ENCODE results near the gene TAC4. TPM values are rescaled to one million over a fixed set of nuclear protein-coding genes. Genes with fewer than 3 reads are reported as not detected.

Gene TAC4
- total and polyA plus RNA-seq, 2 donors (not counting 1 experiment from before 2014, with no cell fraction given) = not detected

GRCh38 chr17:49842846-49843245 is 5.0 kb downstream of the TAC4 start:
- CTCF ChIA-PET = no interaction called here

GRCh38 chr17:49842371-49842770 is 5.5 kb downstream of the TAC4 start:
- intact Hi-C loops (cut with micrococcal nuclease) = no loop called here
- Mint-ChIP-seq H3K4me3 (no peak overlapping the region), H3K27ac (no peak overlapping the region), H3K4me1 (no peaks in the 10 kb centered on the region), H3K27me3 (no peaks in the 10 kb centered on the region), H3K9me3 (ENCODE audit: insufficient read depth) (no peaks in the 10 kb centered on the region)
- H3K36me3 ChIP-seq (replicated peaks in 1 of 2; ENCODE audit: control extremely low read depth in 1 of 2, control insufficient read depth in 1 of 2, extremely low read depth in 1 of 2, insufficient read depth in 2 of 2, low read length in 1 of 2) = peaks cover 0 to 7% of the 10 kb centered on the region in 2 experiments
- no peak overlapping the region for H3K4me3 ChIP-seq (ENCODE audit: control extremely low read depth in 1 of 5, extremely low read depth in 1 of 5, insufficient read depth in 1 of 5, low read depth in 2 of 5, low read length in 4 of 5)
- no peak overlapping the region for H2AFZ ChIP-seq (ENCODE audit: insufficient read depth, low read depth, low read length, poor library complexity, severe bottlenecking)
- H4K20me1 ChIP-seq (ENCODE audit: control insufficient read depth, insufficient read depth, low read length, poor library complexity, severe bottlenecking) = no peaks in the 10 kb centered on the region
- POLR2A ChIA-PET = no interaction called here
- H3K9me3 ChIP-seq (ENCODE audit: control extremely low read depth in 1 of 3, control insufficient read depth in 2 of 3, insufficient read depth in 1 of 3, low read length in 2 of 3) = no peaks in the 10 kb centered on the region
- H3K4me1 ChIP-seq (ENCODE audit: control insufficient read depth in 2 of 2, insufficient read depth in 2 of 2, low read length in 2 of 2) = no peaks in the 10 kb centered on the region
- CTCF ChIA-PET = no interaction called here
- no peak overlapping the region for H3K9ac ChIP-seq (ENCODE audit: low read length)
- H3K27ac ChIP-seq (ENCODE audit: low read length in 2 of 2) = no peak overlapping the region
- TF ChIP-seq CTCF (IDR thresholded peaks at IDR 0.05) = no peak
- no peak for TF ChIP-seq EZH2 (IDR thresholded peaks at IDR 0.05; ENCODE audit: borderline replicate concordance, insufficient read depth, low read depth, low read length, poor library complexity, severe bottlenecking)
- no peaks in the 10 kb centered on the region for H3K79me2 ChIP-seq (ENCODE audit: control insufficient read depth, insufficient read depth, low read length)
- H3K27me3 ChIP-seq (replicated peaks in 1 of 4; ENCODE audit: control extremely low read depth in 1 of 4, control insufficient read depth in 3 of 4, insufficient read depth in 4 of 4, low read length in 3 of 4) = no peaks in the 10 kb centered on the region
- 52% methylated on average over 2 of the region's 3 CpGs for WGBS (ENCODE audit: insufficient coverage)
- no peak overlapping the region for H3K4me2 ChIP-seq (replicated peaks; ENCODE audit: low read depth, low read length, poor library complexity, severe bottlenecking)
- DNase-seq = no peak
- no peak for ATAC-seq (ENCODE audit: low read depth)

More at GRCh38 chr17:49842846-49843245, 5.0 kb downstream of the TAC4 start:
- Histone ChIP-seq H3K27ac (ENCODE audit: low read length in 2 of 2) (no peak overlapping the region), H3K36me3 (replicated peaks in 1 of 2; ENCODE audit: control extremely low read depth in 1 of 2, control insufficient read depth in 1 of 2, extremely low read depth in 1 of 2, insufficient read depth in 2 of 2, low read length in 1 of 2) (peaks cover 0 to 7% of the 10 kb centered on the region in 2 experiments), H3K4me2 (replicated peaks; ENCODE audit: low read depth, low read length, poor library complexity, severe bottlenecking) (no peak overlapping the region), H3K4me3 (ENCODE audit: control extremely low read depth in 1 of 5, extremely low read depth in 1 of 5, insufficient read depth in 1 of 5, low read depth in 2 of 5, low read length in 4 of 5) (no peak overlapping the region), H3K27me3 (replicated peaks in 1 of 4; ENCODE audit: control extremely low read depth in 1 of 4, control insufficient read depth in 3 of 4, insufficient read depth in 4 of 4, low read length in 3 of 4) (no peaks in the 10 kb centered on the region), H3K4me1 (ENCODE audit: control insufficient read depth in 2 of 2, insufficient read depth in 2 of 2, low read length in 2 of 2) (no peaks in the 10 kb centered on the region), H3K9ac (ENCODE audit: low read length) (no peak overlapping the region), H2AFZ (ENCODE audit: insufficient read depth, low read depth, low read length, poor library complexity, severe bottlenecking) (no peak overlapping the region), H3K79me2 (ENCODE audit: control insufficient read depth, insufficient read depth, low read length) (no peaks in the 10 kb centered on the region), H4K20me1 (ENCODE audit: control insufficient read depth, insufficient read depth, low read length, poor library complexity, severe bottlenecking) (no peaks in the 10 kb centered on the region), H3K9me3 (ENCODE audit: control extremely low read depth in 1 of 3, control insufficient read depth in 2 of 3, insufficient read depth in 1 of 3, low read length in 2 of 3) (no peaks in the 10 kb centered on the region)
- no peaks in the 10 kb centered on the region for H3K4me1 Mint-ChIP-seq
- no peak overlapping the region for H3K4me3 Mint-ChIP-seq
- TF ChIP-seq CTCF (IDR thresholded peaks at IDR 0.05) (no peak), EZH2 (IDR thresholded peaks at IDR 0.05; ENCODE audit: borderline replicate concordance, insufficient read depth, low read depth, low read length, poor library complexity, severe bottlenecking) (no peak)
- intact Hi-C loops (cut with micrococcal nuclease) = no loop called here
- ATAC-seq (ENCODE audit: low read depth) = no peak
- POLR2A ChIA-PET = no interaction called here
- no peaks in the 10 kb centered on the region for H3K9me3 Mint-ChIP-seq (ENCODE audit: insufficient read depth)
- 92% methylated on average over 3 of the region's 6 CpGs for WGBS (ENCODE audit: insufficient coverage)
- no peaks in the 10 kb centered on the region for H3K27me3 Mint-ChIP-seq
- no peak for DNase-seq
- H3K27ac Mint-ChIP-seq = no peak overlapping the region

All from B cell (primary cell).